ENCODE data around the gene HCAR3.

DNA sequence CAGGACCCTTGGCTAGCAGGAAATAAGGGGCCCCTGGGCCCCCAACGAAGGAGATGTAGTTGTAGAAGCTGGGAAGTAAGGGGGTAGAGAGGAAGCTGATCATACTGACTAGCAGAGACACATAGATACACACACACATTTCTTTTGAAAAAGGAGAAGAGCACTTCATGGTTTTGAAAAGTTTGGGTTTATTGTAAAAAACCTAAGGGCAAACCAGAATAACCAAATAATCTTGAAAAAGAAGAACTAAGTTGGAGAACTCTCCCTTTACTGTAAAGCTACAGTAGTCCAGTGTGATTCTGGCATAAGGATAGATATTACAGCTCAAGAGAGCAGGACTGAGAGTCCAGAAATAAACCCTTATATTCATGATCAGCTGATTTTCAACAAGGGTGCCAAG is 5.8 kb upstream of the HCAR3 start:
- TF ChIP-seq TAF1 (IDR thresholded peaks at IDR 0.05; ENCODE audit: low read depth, low read length) (no peak), POLR2A (IDR thresholded peaks at IDR 0.05; ENCODE audit: low read depth, low read length) (no peak), POLR2AphosphoS5 (IDR thresholded peaks at IDR 0.05; ENCODE audit: low read depth, low read length) (no peak)

Data from GM12891 (cell line).